ENCODE measurements around the gene FHIP1B.

Gene FHIP1B

GRCh38 chr11:6240139-6240538 lies 5.7 kb upstream of the FHIP1B start:
- no peak for DNase-seq (ENCODE audit: low read depth in 1 of 2, low spot score in 1 of 2)

GRCh38 chr11:6238902-6239301 lies 4.5 kb upstream of the FHIP1B start, which contains the start of gene CNGA4:
Gene CNGA4, plus strand, starts transcription at chr11:6239089. Its CDS starts 118 bp downstream, at chr11:6239207.
- DNase-seq (ENCODE audit: low read depth in 1 of 2, low spot score in 1 of 2) = no peak

- DNase-seq (ENCODE audit: low read depth in 1 of 2, low spot score in 1 of 2) = no peak
Observed at GRCh38 chr11:6237761-6238302, 3.4 kb upstream of the FHIP1B start.

- no peak for DNase-seq (ENCODE audit: low read depth in 1 of 2, low spot score in 1 of 2)
Observed at GRCh38 chr11:6237266-6237665, 2.8 kb upstream of the FHIP1B start.

- no peak for DNase-seq (ENCODE audit: low read depth in 1 of 2, low spot score in 1 of 2)
Observed at GRCh38 chr11:6233984-6234386, 451 bp downstream of the FHIP1B start.

- DNase-seq (ENCODE audit: low read depth in 1 of 2, low spot score in 1 of 2) = no peak
Observed at GRCh38 chr11:6232899-6233298, 1.5 kb downstream of the FHIP1B start.

- DNase-seq (ENCODE audit: low read depth in 1 of 2, low spot score in 1 of 2) = no peak
Observed at GRCh38 chr11:6229911-6230310, 4.5 kb downstream of the FHIP1B start.

GRCh38 chr11:6228520-6228919 lies 5.9 kb downstream of the FHIP1B start:
- DNase-seq (ENCODE audit: low read depth in 1 of 2, low spot score in 1 of 2) = no peak

- no peak for DNase-seq (ENCODE audit: low read depth in 1 of 2, low spot score in 1 of 2)
Observed at GRCh38 chr11:6225896-6226295, 8.5 kb downstream of the FHIP1B start.

GRCh38 chr11:6225024-6225423 lies 9.4 kb downstream of the FHIP1B start:
- no peak for DNase-seq (ENCODE audit: low read depth in 1 of 2, low spot score in 1 of 2)

GRCh38 chr11:6224421-6224820 lies 10.0 kb downstream of the FHIP1B start:
- no peak for DNase-seq (ENCODE audit: low read depth in 1 of 2, low spot score in 1 of 2)

GRCh38 chr11:6223854-6224253 lies 10.6 kb downstream of the FHIP1B start:
- DNase-seq (ENCODE audit: low read depth in 1 of 2, low spot score in 1 of 2) = no peak

GRCh38 chr11:6219359-6219758 lies 15.1 kb downstream of the FHIP1B start:
- no peak for DNase-seq (ENCODE audit: low read depth in 1 of 2, low spot score in 1 of 2)

GRCh38 chr11:6217722-6218121 lies 16.7 kb downstream of the FHIP1B start:
- DNase-seq (ENCODE audit: low read depth in 1 of 2, low spot score in 1 of 2) = no peak

GRCh38 chr11:6216501-6216900 lies 17.9 kb downstream of the FHIP1B start:
- DNase-seq (ENCODE audit: low read depth in 1 of 2, low spot score in 1 of 2) = no peak

- no peak for DNase-seq (ENCODE audit: low read depth in 1 of 2, low spot score in 1 of 2)
Observed at GRCh38 chr11:6214530-6214929, 19.9 kb downstream of the FHIP1B start.

GRCh38 chr11:6210274-6210955 lies 24.0 kb downstream of the FHIP1B start:
- DNase-seq (ENCODE audit: low read depth in 1 of 2, low spot score in 1 of 2) = no peak

- no peak for DNase-seq (ENCODE audit: low read depth in 1 of 2, low spot score in 1 of 2)
Observed at GRCh38 chr11:6209801-6210200, 24.6 kb downstream of the FHIP1B start.

- no peak for DNase-seq (ENCODE audit: low read depth in 1 of 2, low spot score in 1 of 2)
Observed at GRCh38 chr11:6206456-6207180, 27.8 kb downstream of the FHIP1B start.

- DNase-seq (ENCODE audit: low read depth in 1 of 2, low spot score in 1 of 2) = no peak
Observed at GRCh38 chr11:6205366-6205765, 29.1 kb downstream of the FHIP1B start, which contains the start of gene C11orf42. Gene C11orf42, plus strand, starts transcription at chr11:6205557. Its CDS starts 59 bp downstream, at chr11:6205616.

- DNase-seq (ENCODE audit: low read depth in 1 of 2, low spot score in 1 of 2) = no peak
Observed at GRCh38 chr11:6204706-6205105, 29.7 kb downstream of the FHIP1B start.

- no peak for DNase-seq (ENCODE audit: low read depth in 1 of 2, low spot score in 1 of 2)
Observed at GRCh38 chr11:6203327-6203726, 31.1 kb downstream of the FHIP1B start.
